Activated CD8-positive, alpha-beta memory T cell treated with anti-CD3 and anti-CD28 coated beads, Interleukin-2, amount 50 U/mL, for 1 hour (primary cell): ENCODE data around the gene CPNE9.

Experiments
- DNase-seq: peaks from one replicate; pipeline ENCODE4 v3.0.0-alpha.2; 2020; ENCODE audit errors: extremely low read depth

Gene CPNE9

GRCh38 chr3:9778143-9779074 is 74.8 kb downstream of the CPNE9 start:
- DNase-seq = no peak

- no peak for DNase-seq
These were observed 75.5 kb downstream of the CPNE9 start for GRCh38 chr3:9779075-9779593.
